ENCODE results near the gene GGT7. TPM values are rescaled to one million over a fixed set of nuclear protein-coding genes. Genes with fewer than 3 reads are reported as not detected.

The GGT7 gene
- total and polyA plus RNA-seq, 2 of the 4 experiments (the other 2 are of a cell fraction), result 3.4 to 25.9 TPM

GRCh38 chr20:34891166-34892062, 18.8 kb upstream of the GGT7 start:
- peak overlapping the region; percentile 4; the same call in 2 of the 3 replicates for H2BK15ac ChIP-seq (ENCODE audit: low read depth, low read length)
- no peak overlapping the region; the same call in 1 of the 2 replicates for H3K56ac ChIP-seq (ENCODE audit: extremely low read depth, insufficient read depth, low read length)
- TF ChIP-seq FOS (IDR thresholded peaks at IDR 0.05; ENCODE audit: low read depth, low read length) (peak; percentile 68), CTCF (conservative IDR thresholded peaks at IDR 0.05; ENCODE audit: low read depth, low read length) (no peak), CHD1 (IDR thresholded peaks at IDR 0.05; ENCODE audit: low read depth, low read length) (no peak), SMC3 (IDR thresholded peaks at IDR 0.05; ENCODE audit: low read depth, low read length) (no peak), CEBPB (IDR thresholded peaks at IDR 0.05; ENCODE audit: low read depth, low read length) (peak; percentile 93), RFX5 (IDR thresholded peaks at IDR 0.05; ENCODE audit: low read depth, low read length) (no peak), ELK1 (IDR thresholded peaks at IDR 0.05; ENCODE audit: borderline replicate concordance, low read depth, low read length) (no peak), MAZ (IDR thresholded peaks at IDR 0.05; ENCODE audit: borderline replicate concordance, low read depth, low read length) (no peak)
- ATAC-seq (ENCODE audit: low read depth) (peak; percentile 64), DNase-seq (peak; percentile 88)
- H3K9ac ChIP-seq (ENCODE audit: low read depth, low read length), result no peak overlapping the region
- no peak overlapping the region for H3K4me3 ChIP-seq (ENCODE audit: insufficient read depth, low read depth, low read length)
- H2AFZ ChIP-seq (replicated peaks; ENCODE audit: low read length, poor library complexity), result no peak overlapping the region
- H3K9me3 ChIP-seq (ENCODE audit: control insufficient read depth, insufficient read depth, low read length), result no peaks in the 10 kb centered on the region
- no TSS peak for BruUV-seq (replicated peaks)
- H3K14ac ChIP-seq (replicated peaks; ENCODE audit: low read depth, low read length), result no peak overlapping the region
- no peak overlapping the region; the same call in 1 of the 2 replicates for H3K4ac ChIP-seq (ENCODE audit: low read depth, low read length)
- peaks cover 3% of the 10 kb centered on the region; the same call in 1 of the 2 replicates for H4K20me1 ChIP-seq (ENCODE audit: insufficient read depth, low read length)
- H2BK5ac ChIP-seq (ENCODE audit: low read depth, low read length, poor library complexity, severe bottlenecking), result peak overlapping the region; percentile 60
- 0 out of 2 replicates have a peak overlapping the region, but pooled peaks have one; percentile 30 for H2BK20ac ChIP-seq (ENCODE audit: low read depth, low read length)
- peaks cover 16 to 26% of the 10 kb centered on the region in 2 experiments; a peak in 3 of 4 replicates for H3K79me1 ChIP-seq (ENCODE audit: low read depth in 1 of 2, low read length in 2 of 2)
- H3K18ac ChIP-seq (ENCODE audit: low read depth, low read length), result peak overlapping the region; percentile 42; the same call in 1 of the 2 replicates
- intact Hi-C loops (cut with micrococcal nuclease), result no loop called here
- in situ Hi-C loops (cut with MboI; ENCODE audit: low sequenced_read_pairs), result no loop called here
- H2AK5ac ChIP-seq (ENCODE audit: low read depth, low read length), result no peak overlapping the region
- H3K36me3 ChIP-seq (ENCODE audit: control insufficient read depth, insufficient read depth, low read length), result no peaks in the 10 kb centered on the region
- H4K8ac ChIP-seq (ENCODE audit: low read depth in 2 of 2, low read length in 2 of 2), result peak overlapping the region in 1 of 2 experiments; percentile 16; a peak in 1 of 4 replicates
- H3K27ac ChIP-seq (ENCODE audit: insufficient read depth, low read length), result no peak overlapping the region
- no peak overlapping the region for H2AK9ac ChIP-seq (replicated peaks; ENCODE audit: low read depth, low read length, poor library complexity)
- H3K9me1 ChIP-seq (ENCODE audit: insufficient read depth, low read length), result peaks cover 4% of the 10 kb centered on the region
- peak overlapping the region; percentile 46; the same call in 1 of the 2 replicates for H3K4me2 ChIP-seq (ENCODE audit: low read depth, low read length)
- peak overlapping the region; percentile 18; the same call in 1 of the 2 replicates for H2BK120ac ChIP-seq (ENCODE audit: low read depth, low read length)
- ChIA-PET CTCF (interaction anchor here (0.6 to 1.2 kb wide), 2 partner anchors 17 to 159 kb away, joined by 3 read pairs; no protein-coding TSS in a partner anchor), POLR2A (ENCODE audit: unreplicated experiment) (no interaction called here)
- H3K23ac ChIP-seq (ENCODE audit: low read depth, low read length), result no peak overlapping the region
- no peaks in the 10 kb centered on the region for H3K27me3 ChIP-seq (ENCODE audit: control insufficient read depth, insufficient read depth, low read length)
- H4K5ac ChIP-seq (ENCODE audit: low read depth, low read length), result peak overlapping the region; percentile 21; the same call in 1 of the 2 replicates
- dilution Hi-C loops (cut with HindIII; ENCODE audit: low sequenced_read_pairs, unreplicated experiment), result no loop called here
- WGBS, 2 experiments (ENCODE audit: extremely low coverage in 2 of 2, insufficient read length in 1 of 2), result no CpG with 5 or more reads among the region's 2 CpGs
- peaks cover 14% of the 10 kb centered on the region for H3K4me1 ChIP-seq (ENCODE audit: control insufficient read depth, insufficient read depth, low read length)
- H4K91ac ChIP-seq (ENCODE audit: insufficient read depth, low read depth, low read length), result no peak overlapping the region
